OCI-LY7 (cell line): ENCODE results near the gene NF2. TPM values are rescaled to one million over a fixed set of nuclear protein-coding genes. Genes with fewer than 3 reads are reported as not detected.

Experiments used
- BruUV-seq: library from RNA; stranded (reverse); fragments of 400-500 nt; replicated peaks from 2 replicates; lab custom pipeline; 2021; lab: Mats Ljungman, UMichigan
- CTCF ChIA-PET: fragments of 300-600 bp; sonication (Branson Sonifier 250); formaldehyde crosslinking; loops from one replicate; lab custom pipeline; 2022; ENCODE audit warnings: antibody characterized with exemption; ENCODE audit not compliant: unreplicated experiment; lab: Charles Lee
- POLR2A ChIA-PET: fragments of 300-600 bp; sonication (Branson Sonifier 250); formaldehyde crosslinking; loops from one replicate; lab custom pipeline; 2022; ENCODE audit warnings: antibody characterized with exemption; lab: Charles Lee
- DNase-seq: peaks from one replicate; pipeline ENCODE4 v3.0.0-alpha.2; 2015; ENCODE audit warnings: low spot score
- H2AFZ ChIP-seq: fragments of 200-600 bp; sonication (generic), shearing (Covaris generic); 2 replicates; pipeline ENCODE4 v1.6.1; 2014; ENCODE audit warnings: mild to moderate bottlenecking, antibody characterized with exemption, low read length, moderate library complexity
- H3K27ac ChIP-seq: fragments of 200-600 bp; sonication (generic); 2 replicates; pipeline ENCODE4 v1.5.1; 2014; ENCODE audit warnings: mixed run types, low read depth, mild to moderate bottlenecking, moderate library complexity, low read length, inconsistent platforms; ENCODE audit not compliant: poor library complexity, severe bottlenecking
- H3K36me3 ChIP-seq: fragments of 200-600 bp; sonication (generic); 2 replicates; pipeline ENCODE4 v1.6.1; 2014; ENCODE audit warnings: mild to moderate bottlenecking, antibody characterized with exemption, low read length, moderate library complexity, mixed read lengths; ENCODE audit not compliant: insufficient read depth
- H3K4me1 ChIP-seq: fragments of 200-600 bp; sonication (generic); 2 replicates; pipeline ENCODE4 v1.5.1; 2014; ENCODE audit warnings: mild to moderate bottlenecking, low read length; ENCODE audit not compliant: insufficient read depth, poor library complexity, severe bottlenecking
- H3K4me2 ChIP-seq: fragments of 200-600 bp; sonication (generic); 2 replicates; pipeline ENCODE4 v1.6.1; 2014; ENCODE audit warnings: mild to moderate bottlenecking, low read length
- H3K4me3 ChIP-seq: fragments of 200-600 bp; sonication (generic); 2 replicates; pipeline ENCODE4 v1.5.1; 2014; ENCODE audit warnings: mild to moderate bottlenecking, low read depth, low read length; ENCODE audit not compliant: poor library complexity, severe bottlenecking
- H3K79me2 ChIP-seq: fragments of 200-600 bp; sonication (generic); 2 replicates; pipeline ENCODE4 v1.6.1; 2016; ENCODE audit warnings: low read depth, mild to moderate bottlenecking, low read length, moderate library complexity, mixed read lengths; ENCODE audit not compliant: insufficient read depth
- H3K9me2 ChIP-seq: fragments of 200-600 bp; sonication (generic); 2 replicates; pipeline ENCODE4 v1.6.1; 2016; ENCODE audit warnings: mild to moderate bottlenecking, low read length, mixed read lengths; ENCODE audit not compliant: insufficient read depth
- H3K9me3 ChIP-seq: fragments of 200-600 bp; sonication (generic); 2 replicates; pipeline ENCODE4 v1.6.1; 2014; ENCODE audit warnings: mild to moderate bottlenecking, mixed run types, low read length, mixed read lengths
- H4K20me1 ChIP-seq: fragments of 200-600 bp; sonication (generic); 2 replicates; pipeline ENCODE4 v1.6.1; 2014; ENCODE audit warnings: mild to moderate bottlenecking, antibody characterized with exemption, low read length, moderate library complexity, mixed read lengths; ENCODE audit not compliant: insufficient read depth
- CTCF ChIP-seq: fragments of 200-600 bp; sonication (generic); conservative IDR thresholded peaks from 2 replicates; pipeline ENCODE4 v1.5.1; 2014; ENCODE audit warnings: mild to moderate bottlenecking, antibody characterized with exemption, low read length, moderate library complexity, mixed read lengths
- EZH2phosphoT487 ChIP-seq: fragments of 200-600 bp; sonication (generic); IDR thresholded peaks from 2 replicates; pipeline ENCODE4 v1.6.1; 2018; ENCODE audit warnings: low read depth, borderline replicate concordance, mild to moderate bottlenecking, mixed run types, antibody characterized with exemption, low read length, moderate library complexity, mixed read lengths
- intact Hi-C: fragments of 100-400 bp; cut with micrococcal nuclease; formaldehyde crosslinking; loops from one replicate; pipeline ENCODE4 v1.10.0; 2022; ENCODE audit not compliant: unreplicated experiment
- total RNA-seq, 2 experiments: library from RNA; depleted of rRNA in 1 of 2; stranded (reverse); fragments of >200 nt in 1 of 2; shearing (Covaris generic) in 1 of 2; gene quantifications; 2 replicates each; pipeline ENCODE4 v1.2.3, GENCODE V29; 2014 to 2022

NF2 gene
- total RNA-seq, 2 experiments from 2014 or later: 22.2 to 34.8 TPM

DNA sequence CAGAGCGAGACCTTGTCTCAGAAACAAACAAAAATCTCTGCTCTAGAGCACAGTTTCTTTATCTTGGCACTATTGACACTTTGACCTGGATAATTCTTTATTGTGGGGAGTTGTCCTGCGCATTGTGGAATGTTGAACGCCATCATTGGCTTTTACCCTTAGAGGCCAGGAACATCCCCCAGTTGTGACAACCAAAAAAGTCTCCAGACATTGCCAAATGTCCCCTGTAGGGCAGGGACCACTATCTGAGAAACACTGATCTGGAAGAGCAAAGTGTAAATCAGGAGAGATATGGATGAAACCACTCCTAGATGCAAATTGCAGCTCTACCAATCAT is 4.8 kb upstream of the NF2 start:
- no peak for TF ChIP-seq EZH2phosphoT487
- no peak for TF ChIP-seq CTCF
- H3K4me2 ChIP-seq: no peak overlapping the region
- no peaks in the 10 kb centered on the region for H3K9me2 ChIP-seq
- peaks cover 5% of the 10 kb centered on the region for H3K4me1 ChIP-seq
- CTCF ChIA-PET: no interaction called here
- POLR2A ChIA-PET: no interaction called here
- intact Hi-C loops: no loop called here
- H3K4me3 ChIP-seq: no peak overlapping the region
- no peaks in the 10 kb centered on the region for H3K79me2 ChIP-seq
- no peaks in the 10 kb centered on the region for H4K20me1 ChIP-seq
- BruUV-seq: no TSS peak
- no peak overlapping the region for H2AFZ ChIP-seq
- H3K27ac ChIP-seq: no peak overlapping the region
- no peak for DNase-seq
- no peaks in the 10 kb centered on the region for H3K36me3 ChIP-seq
- no peaks in the 10 kb centered on the region for H3K9me3 ChIP-seq

DNA sequence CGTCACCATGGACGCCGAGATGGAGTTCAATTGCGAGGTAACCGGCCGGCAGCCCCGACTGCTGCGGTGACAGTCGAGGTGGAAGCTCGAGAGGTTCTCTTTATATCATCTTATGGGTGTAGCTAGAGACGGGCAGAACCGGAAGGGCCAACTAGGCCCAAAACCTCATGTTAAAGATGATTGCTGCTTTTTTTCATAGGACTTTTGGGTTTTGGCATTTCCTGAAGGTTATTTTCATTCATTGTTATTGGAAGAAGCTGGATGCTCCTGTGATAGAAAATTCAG is 585 bp downstream of the NF2 start:
- CTCF ChIA-PET: interaction anchor here (0.8 kb wide), 1 partner anchor 9 kb away, joined by 3 read pairs; no protein-coding TSS in a partner anchor

GRCh38 chr22:29605527-29605850 is 2.1 kb downstream of the NF2 start:
- Histone ChIP-seq H3K4me3 (no peak overlapping the region), H3K9me2 (no peaks in the 10 kb centered on the region), H3K4me1 (peaks cover 11% of the 10 kb centered on the region), H3K4me2 (no peak overlapping the region), H3K36me3 (peaks cover 18% of the 10 kb centered on the region), H2AFZ (no peak overlapping the region), H3K79me2 (peaks cover 27% of the 10 kb centered on the region), H4K20me1 (no peaks in the 10 kb centered on the region), H3K9me3 (no peaks in the 10 kb centered on the region; the same call in 1 of the 2 replicates), H3K27ac (no peak overlapping the region)
- ChIA-PET POLR2A (no interaction called here), CTCF (no interaction called here)
- BruUV-seq: no TSS peak
- no peak for DNase-seq
- TF ChIP-seq CTCF: no peak
- TF ChIP-seq EZH2phosphoT487: no peak
- intact Hi-C loops: no loop called here

More for the DNA sequence above, 585 bp downstream of the NF2 start:
- peak; percentile 61 for DNase-seq
- TF ChIP-seq CTCF: no peak
- no peak for TF ChIP-seq EZH2phosphoT487
- no peaks in the 10 kb centered on the region for H3K9me2 ChIP-seq
- H3K4me3 ChIP-seq: peak overlapping the region; percentile 77
- peaks cover 18% of the 10 kb centered on the region for H3K36me3 ChIP-seq
- no peaks in the 10 kb centered on the region for H3K9me3 ChIP-seq
- H2AFZ ChIP-seq: peak overlapping the region; percentile 78
- H3K4me2 ChIP-seq: peak overlapping the region; percentile 83
- intact Hi-C loops: no loop called here
- no TSS peak for BruUV-seq
- peaks cover 11% of the 10 kb centered on the region for H3K4me1 ChIP-seq
- peak overlapping the region; percentile 11 for H3K27ac ChIP-seq
- POLR2A ChIA-PET: interaction anchor here (0.6 to 1.2 kb wide), 7 partner anchors 9 to 648 kb away, joined by 3 to 8 read pairs (median 4); partner anchors contain the start of gene THOC5
- no peaks in the 10 kb centered on the region for H4K20me1 ChIP-seq
- peaks cover 15% of the 10 kb centered on the region for H3K79me2 ChIP-seq
